HUDEP-2 (cell line): ENCODE measurements around the gene IL1B.

ENCODE experiments used
- DNase-seq, 76 experiments: peaks; one replicate each; lab custom pipeline; 2025; ENCODE audit not compliant: unreplicated experiment in 76 of 76; lab: John Stamatoyannopoulos, UW

IL1B gene

DNA sequence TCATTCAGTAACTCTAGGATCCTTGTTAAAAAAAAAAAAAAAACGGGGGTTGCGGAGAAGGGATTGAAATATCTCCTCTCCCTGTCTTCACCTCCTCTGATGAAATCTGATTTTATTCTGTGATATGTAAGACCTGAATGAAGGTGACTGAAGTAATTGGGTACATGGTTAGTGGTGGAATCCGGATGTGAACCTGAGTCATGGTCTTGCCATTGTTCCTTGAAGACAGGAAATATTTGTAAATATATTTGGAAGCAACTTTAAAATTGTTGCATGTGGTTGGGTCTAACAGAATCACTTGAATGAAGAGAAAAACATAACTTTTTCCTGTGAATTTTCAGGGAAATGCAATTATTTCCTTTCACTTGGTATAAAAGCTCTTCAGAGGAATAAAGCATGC lies 49.3 kb downstream of the IL1B start:
- no peak for DNase-seq

DNA sequence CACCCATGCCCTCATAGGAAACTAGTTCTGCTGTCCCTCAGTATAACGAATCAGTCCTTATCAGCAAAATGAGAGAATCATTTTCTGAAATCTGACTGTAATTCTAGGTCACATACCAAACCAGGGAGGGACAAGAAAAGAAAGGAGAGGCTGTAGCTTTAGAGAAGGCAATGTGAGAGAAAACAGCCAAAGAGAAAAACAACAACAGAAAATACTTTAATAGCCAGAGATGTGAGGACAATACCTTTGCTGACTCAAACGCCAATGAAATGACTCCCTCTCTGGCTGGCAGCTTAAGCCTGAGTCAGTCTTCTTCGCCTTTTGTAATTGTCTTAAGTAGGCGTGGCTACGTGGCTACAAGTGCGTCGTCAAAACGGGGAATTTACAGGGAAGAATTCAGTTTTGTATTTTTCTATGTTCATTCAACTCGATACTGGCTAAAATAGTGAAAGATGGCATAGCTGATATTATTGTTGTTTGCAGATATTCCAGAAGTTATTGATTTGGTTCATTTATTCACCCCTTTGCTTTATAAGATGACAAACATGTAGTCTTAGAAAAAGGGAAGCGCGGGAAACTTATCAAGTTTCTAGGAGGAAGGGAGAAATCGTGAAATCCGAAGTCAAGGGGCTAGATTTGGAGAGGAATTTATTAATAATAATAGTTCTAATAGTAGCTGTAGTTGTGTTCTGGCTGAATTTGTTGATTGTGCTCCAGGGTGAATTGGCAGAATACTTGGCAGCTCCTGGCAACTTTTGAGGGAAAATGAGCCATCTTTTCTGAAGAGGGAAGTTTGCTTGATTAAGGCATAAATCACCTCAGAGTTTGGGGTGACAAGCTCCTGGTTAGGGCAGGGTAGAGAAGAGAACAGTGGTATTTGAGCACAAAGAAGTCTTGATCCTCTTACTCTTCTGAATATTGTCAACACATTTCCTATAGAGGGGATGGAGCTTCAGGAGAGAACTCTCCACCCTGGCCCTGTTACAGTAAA lies 52.1 kb downstream of the IL1B start, which contains the start of gene IL1A:
Gene IL1A, minus strand, starts transcription at position 295 of the 991 bp plus-strand sequence. CDS start 723 bp downstream, outside the sequence.
- no peak for DNase-seq

DNA sequence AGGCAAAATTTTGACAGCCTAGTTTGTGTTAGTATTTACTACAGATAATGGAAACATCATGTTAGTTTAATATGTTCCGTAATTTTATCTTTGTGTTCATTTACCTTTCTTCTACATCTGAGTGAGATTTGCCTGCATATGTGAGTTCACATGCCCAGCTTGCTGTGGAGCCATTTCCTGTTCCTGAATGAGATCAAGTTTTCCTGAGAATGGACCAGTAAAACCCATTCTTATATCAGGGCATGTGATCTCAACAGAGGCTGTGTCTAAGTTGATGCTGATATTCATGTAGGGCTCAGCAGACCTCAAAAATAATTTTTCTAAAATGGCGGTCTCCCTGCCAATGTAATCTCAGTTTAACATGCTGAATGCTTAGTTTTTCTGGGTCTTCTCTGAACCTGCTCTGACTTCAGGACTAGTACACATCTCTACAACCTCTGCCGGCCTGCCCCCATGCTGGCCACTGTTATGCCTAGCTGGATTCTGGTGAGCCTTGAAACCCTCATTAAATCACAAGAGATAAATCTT lies 53.3 kb downstream of the IL1B start:
- DNase-seq, result no peak

DNA sequence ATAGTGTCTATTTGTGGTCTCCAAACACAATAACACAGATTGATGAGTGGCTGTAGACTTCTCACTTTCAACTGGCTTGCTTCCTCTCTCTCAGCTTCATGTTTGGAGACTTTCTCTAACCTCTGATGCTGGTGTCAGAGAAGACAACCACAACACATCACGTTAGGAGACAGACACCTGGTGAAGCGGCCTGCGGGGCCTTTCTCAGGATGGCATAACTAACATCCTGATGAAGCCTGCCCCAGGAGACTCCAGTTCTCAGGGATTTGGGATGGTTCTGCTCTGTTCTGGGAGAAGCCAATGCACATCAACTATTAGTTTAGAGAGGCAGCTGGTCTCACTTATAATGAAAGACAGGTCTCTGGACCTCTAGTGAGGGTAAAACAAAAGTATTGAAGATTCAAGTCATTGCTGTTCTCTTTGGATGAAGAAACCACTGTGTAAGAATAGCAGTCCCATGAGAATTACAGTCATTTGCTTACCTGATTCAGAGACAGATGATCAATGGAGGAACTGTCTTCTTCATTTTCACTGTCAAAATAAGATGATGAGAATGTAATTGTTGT lies 54.3 kb downstream of the IL1B start:
- DNase-seq, result no peak
